RPMI7951 (cell line): ENCODE data around the gene ZSCAN22. TPM values are rescaled to one million over a fixed set of nuclear protein-coding genes. Genes with fewer than 3 reads are reported as not detected.
"Not testable (repeated sequence)": the region's sequence is repeated elsewhere in the genome, so short reads cannot be mapped to it uniquely, and the experiment has no call there.

ENCODE experiments used
- DNase-seq: peaks from one replicate; pipeline ENCODE4 v3.0.0-alpha.2; 2012; ENCODE audit warnings: low read depth
- total RNA-seq: library from RNA; depleted of rRNA; stranded (reverse); fragments of >200 nt; shearing (Covaris generic); gene quantifications from 2 replicates; pipeline ENCODE4 v1.2.3, GENCODE V29; 2014

ZSCAN22 gene
- total RNA-seq, 1 experiment from 2014 or later = 4.1 TPM

GRCh38 chr19:58317476-58318072 lies 9.2 kb upstream of the ZSCAN22 start:
- DNase-seq = peak; percentile 53

DNA sequence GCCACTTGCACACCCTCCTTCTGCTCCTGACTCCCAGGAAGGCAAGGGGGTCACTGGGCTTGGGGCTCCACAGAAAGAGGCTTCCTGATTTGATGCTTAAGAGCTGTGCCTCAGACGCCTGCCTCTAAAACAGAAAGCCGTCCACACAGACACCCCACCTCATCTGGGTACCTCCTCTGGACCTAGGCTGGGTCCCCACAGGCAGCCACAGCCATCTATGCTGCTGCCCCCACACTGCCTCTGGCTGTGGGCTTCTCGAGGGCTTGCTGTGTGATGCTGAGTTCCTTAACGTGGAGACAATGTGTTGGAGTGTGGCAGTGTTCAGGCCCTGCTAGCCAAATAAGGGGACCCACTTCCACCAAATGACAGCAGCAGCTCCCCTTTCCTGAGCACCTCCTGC lies 8.5 kb upstream of the ZSCAN22 start:
- DNase-seq = no peak

DNA sequence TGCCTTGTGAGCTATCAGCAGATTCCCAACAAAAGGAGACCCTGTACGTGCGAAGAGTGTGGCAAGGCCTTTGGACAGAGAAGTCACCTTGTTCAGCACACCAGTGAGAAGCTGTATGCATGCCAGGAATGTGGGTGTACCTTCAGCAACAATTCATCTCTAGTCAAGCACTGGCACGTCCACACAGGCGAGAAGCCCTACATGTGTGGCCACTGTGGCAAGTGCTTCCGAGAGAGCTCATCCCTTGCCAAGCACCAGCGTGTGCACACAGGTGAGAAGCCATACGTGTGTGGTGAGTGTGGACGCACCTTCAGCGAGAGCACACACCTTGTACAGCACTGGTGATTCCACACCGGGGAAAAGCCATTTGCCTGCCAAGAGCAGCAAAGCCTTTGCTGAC lies 7.6 kb upstream of the ZSCAN22 start:
- no peak for DNase-seq

DNA sequence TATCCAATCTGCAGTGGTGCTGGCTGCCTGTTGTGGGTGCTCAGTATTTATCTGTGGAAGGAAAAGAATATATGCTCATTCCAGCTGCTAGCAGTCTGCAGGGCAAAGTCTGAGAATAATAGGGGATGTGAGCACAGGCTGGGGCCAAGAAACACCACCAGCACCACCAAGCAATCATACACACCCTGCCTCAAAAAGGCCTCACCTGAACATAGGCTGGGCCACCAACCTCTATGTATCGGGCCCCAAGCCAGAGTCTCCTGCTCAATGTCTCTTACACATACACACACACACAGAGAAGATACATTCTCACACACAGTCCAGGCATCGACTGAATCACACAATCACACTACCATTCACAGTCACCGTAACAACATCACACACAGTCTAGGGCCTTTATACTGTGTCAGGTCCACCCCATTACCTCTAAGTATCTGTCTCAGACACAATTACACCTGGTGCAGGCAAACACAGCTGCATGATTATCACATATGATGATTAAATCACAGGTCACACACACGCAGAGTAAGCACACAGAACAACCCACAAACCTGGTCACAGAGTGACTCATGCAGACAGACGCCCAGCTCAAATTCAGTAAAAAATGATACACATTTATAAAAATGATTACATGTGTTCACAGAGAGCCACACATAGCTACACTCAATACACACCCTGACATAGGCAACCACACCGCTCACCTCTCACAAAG lies 1.3 kb upstream of the ZSCAN22 start:
- peak; percentile 17 for DNase-seq

GRCh38 chr19:58326501-58326913 lies 287 bp upstream of the ZSCAN22 start:
- DNase-seq = no peak

GRCh38 chr19:58328999-58329398 lies 2.2 kb downstream of the ZSCAN22 start:
- DNase-seq = peak; percentile 16

- peak; percentile 83 for DNase-seq
These were observed 3.7 kb downstream of the ZSCAN22 start for GRCh38 chr19:58330458-58330857.

- no peak for DNase-seq
These were observed 5.9 kb downstream of the ZSCAN22 start for GRCh38 chr19:58332697-58333096.

- no peak for DNase-seq
These were observed 8.0 kb downstream of the ZSCAN22 start for GRCh38 chr19:58334691-58335249.

GRCh38 chr19:58335630-58336029 lies 8.8 kb downstream of the ZSCAN22 start:
- no peak for DNase-seq

- no peak for DNase-seq
These were observed 9.4 kb downstream of the ZSCAN22 start for GRCh38 chr19:58336216-58336615.

GRCh38 chr19:58336820-58337219 lies 10.0 kb downstream of the ZSCAN22 start:
- DNase-seq = no peak

- DNase-seq = no peak
These were observed 11.5 kb downstream of the ZSCAN22 start for GRCh38 chr19:58338336-58338735.

DNA sequence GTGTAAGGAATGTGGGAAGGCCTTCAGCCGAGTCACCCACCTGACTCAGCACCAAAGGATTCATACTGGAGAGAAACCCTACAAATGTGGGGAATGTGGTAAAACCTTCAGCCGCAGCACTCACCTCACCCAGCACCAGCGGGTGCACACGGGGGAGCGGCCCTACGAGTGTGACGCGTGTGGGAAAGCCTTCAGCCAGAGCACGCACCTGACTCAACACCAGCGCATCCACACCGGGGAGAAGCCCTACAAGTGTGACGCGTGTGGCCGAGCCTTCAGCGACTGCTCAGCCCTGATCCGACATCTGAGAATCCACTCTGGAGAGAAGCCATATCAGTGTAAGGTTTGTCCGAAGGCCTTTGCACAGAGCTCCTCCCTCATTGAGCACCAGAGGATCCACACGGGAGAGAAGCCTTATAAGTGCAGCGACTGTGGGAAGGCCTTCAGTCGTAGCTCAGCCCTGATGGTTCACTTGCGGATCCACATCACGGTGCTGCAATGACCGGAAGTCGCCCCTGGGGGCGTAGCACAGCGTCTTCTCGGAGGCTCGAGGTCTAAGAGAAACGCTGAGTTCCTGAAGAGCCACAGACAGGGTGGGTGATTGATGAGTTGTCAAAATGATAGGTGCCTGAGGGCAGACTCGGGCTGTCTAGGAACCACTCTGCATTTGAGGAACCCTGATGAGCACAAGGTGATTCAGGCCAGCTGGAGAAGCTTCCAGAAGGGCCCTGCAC lies 12.2 kb downstream of the ZSCAN22 start:
- DNase-seq = no peak

DNA sequence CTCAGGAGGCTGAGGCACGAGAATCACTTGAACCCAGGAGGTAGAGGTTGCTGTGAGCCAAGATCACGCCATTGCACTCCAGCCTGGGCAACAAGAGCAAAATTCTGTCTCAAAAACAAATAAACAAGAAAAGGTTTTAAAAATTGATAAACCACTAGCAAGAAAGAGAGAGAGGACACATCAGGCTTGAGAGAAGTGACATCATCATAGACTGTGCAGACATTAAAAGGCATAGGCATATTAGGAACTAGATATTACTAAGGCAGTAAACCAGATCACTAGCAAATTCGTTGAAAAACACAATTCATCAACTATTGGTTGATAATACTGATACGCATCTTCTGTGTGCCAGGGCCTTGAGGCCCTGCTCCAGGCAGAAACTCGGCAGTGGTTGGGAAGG lies 18.8 kb downstream of the ZSCAN22 start:
- DNase-seq = no peak

DNA sequence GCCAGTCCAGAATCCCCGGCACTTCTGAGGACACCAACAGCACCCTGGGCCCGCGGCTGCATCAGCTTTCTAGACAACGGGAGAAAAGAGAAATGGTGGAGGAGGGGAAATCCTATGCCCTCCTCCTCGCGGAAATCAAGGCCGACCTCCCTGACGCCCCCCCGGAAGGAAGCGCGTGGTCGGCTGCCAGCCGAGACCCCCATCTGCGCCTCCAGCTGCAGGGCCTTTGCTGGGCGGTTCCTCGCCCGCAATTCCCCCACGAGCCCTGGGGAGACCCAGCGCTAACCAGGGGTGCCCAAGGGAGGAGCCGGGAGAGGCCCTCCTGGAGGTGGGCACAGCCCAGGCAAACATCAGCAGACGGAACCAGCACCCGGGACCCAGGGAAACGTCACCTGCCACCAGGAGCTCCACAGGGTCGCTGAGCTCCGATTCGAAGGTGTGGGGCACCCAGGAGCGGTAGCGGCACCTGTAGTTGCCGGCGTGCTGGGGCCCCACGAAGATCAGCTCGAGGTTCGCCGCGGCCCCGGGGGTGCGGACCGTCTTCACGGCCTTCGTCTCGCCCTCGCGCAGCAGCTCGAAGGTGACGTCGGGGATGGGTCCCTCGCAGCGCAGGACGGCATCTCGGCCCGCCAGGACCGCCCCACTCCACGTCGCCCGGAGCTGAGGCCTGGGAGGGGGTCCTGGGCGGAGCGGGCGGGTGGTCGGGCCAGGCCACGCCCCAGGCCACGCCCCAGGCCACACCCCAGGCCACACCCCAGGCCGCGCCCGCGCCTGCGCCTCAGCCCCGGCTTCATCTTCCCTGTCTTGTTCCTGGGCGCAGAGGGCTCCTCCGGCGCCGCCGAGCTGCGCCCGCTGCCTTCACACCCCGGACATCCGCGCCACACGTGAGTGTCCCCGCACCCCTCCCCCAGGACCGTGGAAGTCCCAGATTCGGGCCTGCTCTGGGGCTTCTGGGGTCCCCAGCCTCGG lies 20.5 kb downstream of the ZSCAN22 start:
- peak; percentile 79 for DNase-seq

DNA sequence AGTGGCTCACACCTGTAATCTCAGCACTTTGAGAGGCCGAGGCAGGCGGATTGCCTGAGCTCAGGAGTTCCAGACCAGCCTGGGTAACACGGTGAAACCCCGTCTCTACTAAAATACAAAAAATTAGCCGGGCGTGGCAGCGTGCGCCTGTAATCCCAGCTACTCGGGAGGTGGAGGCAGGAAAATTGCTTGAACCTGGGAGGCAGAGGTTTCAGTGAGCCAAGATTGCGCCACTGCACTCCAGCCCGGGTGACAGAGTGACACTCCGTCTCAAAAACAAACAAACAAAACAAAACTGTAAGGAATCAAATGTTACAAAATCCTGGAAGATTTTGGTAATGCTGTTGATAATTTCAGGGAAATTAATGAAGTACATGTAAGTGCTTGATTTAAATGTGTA lies 21.3 kb downstream of the ZSCAN22 start:
- not testable (repeated sequence) for DNase-seq

DNA sequence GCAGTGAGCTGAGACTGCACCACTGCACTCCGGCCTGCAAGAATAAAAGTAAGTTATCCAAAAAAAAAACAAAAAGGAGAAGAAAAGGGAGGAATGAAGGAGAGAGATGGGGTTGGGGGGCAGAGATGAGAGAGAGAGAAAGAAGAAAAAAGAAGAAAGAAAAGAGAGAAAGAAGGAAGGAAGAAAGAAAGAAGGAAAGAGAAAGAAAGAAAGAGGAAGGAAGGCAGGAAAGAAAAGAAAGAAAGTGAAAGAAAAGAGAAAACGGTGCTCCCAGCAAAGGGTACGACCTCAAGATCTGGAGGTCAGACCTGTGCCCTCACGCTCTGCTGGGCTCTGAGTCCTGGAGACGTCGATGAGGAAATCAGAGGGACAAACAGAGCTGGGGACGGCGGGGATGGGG lies 22.8 kb downstream of the ZSCAN22 start:
- no peak for DNase-seq

GRCh38 chr19:58350001-58350861 lies 23.4 kb downstream of the ZSCAN22 start:
- DNase-seq = no peak

GRCh38 chr19:58350871-58351557 lies 24.2 kb downstream of the ZSCAN22 start:
- no peak for DNase-seq
